ENCODE data around the gene BLVRB. TPM values are rescaled to one million over a fixed set of nuclear protein-coding genes. Genes with fewer than 3 reads are reported as not detected.

BLVRB gene
- total and polyA plus RNA-seq, 2 of the 8 experiments (the other 6 are each of a cell fraction or from before 2014, with no cell fraction given) = 28.7 to 182 TPM

GRCh38 chr19:40466985-40467734 lies 1.6 kb upstream of the BLVRB start, which contains the start of gene SPTBN4 (continued):
- TF ChIP-seq SIN3A (conservative IDR thresholded peaks at IDR 0.05 in 1 of 2, IDR thresholded peaks at IDR 0.05 in 1 of 2; ENCODE audit: low read depth in 1 of 2, low read length in 2 of 2) = no peak
- peak; percentile 21 for TF ChIP-seq RNF2 (IDR thresholded peaks at IDR 0.05; ENCODE audit: borderline replicate concordance, low read depth, low read length, missing control alignments, poor library complexity, severe bottlenecking)
- TF ChIP-seq POLR2AphosphoS5 (IDR thresholded peaks at IDR 0.05; ENCODE audit: low read depth, low read length) = no peak
- TF ChIP-seq RFX5 (IDR thresholded peaks at IDR 0.05; ENCODE audit: borderline replicate concordance, low read depth, low read length) = no peak
- TF ChIP-seq SP4 (IDR thresholded peaks at IDR 0.05; ENCODE audit: low read length) = no peak
- TF ChIP-seq, protein P1, sequence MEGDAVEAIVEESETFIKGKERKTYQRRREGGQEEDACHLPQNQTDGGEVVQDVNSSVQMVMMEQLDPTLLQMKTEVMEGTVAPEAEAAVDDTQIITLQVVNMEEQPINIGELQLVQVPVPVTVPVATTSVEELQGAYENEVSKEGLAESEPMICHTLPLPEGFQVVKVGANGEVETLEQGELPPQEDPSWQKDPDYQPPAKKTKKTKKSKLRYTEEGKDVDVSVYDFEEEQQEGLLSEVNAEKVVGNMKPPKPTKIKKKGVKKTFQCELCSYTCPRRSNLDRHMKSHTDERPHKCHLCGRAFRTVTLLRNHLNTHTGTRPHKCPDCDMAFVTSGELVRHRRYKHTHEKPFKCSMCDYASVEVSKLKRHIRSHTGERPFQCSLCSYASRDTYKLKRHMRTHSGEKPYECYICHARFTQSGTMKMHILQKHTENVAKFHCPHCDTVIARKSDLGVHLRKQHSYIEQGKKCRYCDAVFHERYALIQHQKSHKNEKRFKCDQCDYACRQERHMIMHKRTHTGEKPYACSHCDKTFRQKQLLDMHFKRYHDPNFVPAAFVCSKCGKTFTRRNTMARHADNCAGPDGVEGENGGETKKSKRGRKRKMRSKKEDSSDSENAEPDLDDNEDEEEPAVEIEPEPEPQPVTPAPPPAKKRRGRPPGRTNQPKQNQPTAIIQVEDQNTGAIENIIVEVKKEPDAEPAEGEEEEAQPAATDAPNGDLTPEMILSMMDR (IDR thresholded peaks at IDR 0.05; ENCODE audit: control extremely low read depth in 1 of 3, insufficient read depth in 1 of 3, low read depth in 1 of 3, low read length in 3 of 3) = 0 out of 4 replicates have a peak, but pooled peaks of 1 of the 3 experiments have one; percentile 5
- TF ChIP-seq KDM1A (IDR thresholded peaks at IDR 0.05; ENCODE audit: borderline replicate concordance, low read length) = no peak
- TF ChIP-seq CEBPB (IDR thresholded peaks at IDR 0.05; ENCODE audit: low read depth, low read length) = no peak
- no peak for TF ChIP-seq SIRT6 (IDR thresholded peaks at IDR 0.05; ENCODE audit: low read length)
- no peak for TF ChIP-seq TAF1 (IDR thresholded peaks at IDR 0.05; ENCODE audit: low read depth, low read length)
- peak; percentile 16; the same call in 1 of the 2 replicates for TF ChIP-seq SUZ12 (IDR thresholded peaks at IDR 0.05; ENCODE audit: low read length)
- TF ChIP-seq BACH1 (IDR thresholded peaks at IDR 0.05; ENCODE audit: low read length) = no peak
- no peak for TF ChIP-seq BCL11A (IDR thresholded peaks at IDR 0.05; ENCODE audit: low read depth in 2 of 2, low read length in 2 of 2)
- no peak for TF ChIP-seq NRF1 (IDR thresholded peaks at IDR 0.05; ENCODE audit: low read depth, low read length)
- TF ChIP-seq RAD21 (IDR thresholded peaks at IDR 0.05 in 1 of 2, conservative IDR thresholded peaks at IDR 0.05 in 1 of 2; ENCODE audit: low read depth in 2 of 2, low read length in 2 of 2) = no peak
- no peak for TF ChIP-seq TEAD4 (IDR thresholded peaks at IDR 0.05; ENCODE audit: low read depth, low read length)

Data from H1 (cell line).